ENCODE data around the gene TFCP2L1.
"Not testable (repeated sequence)": the region's sequence is repeated elsewhere in the genome, so short reads cannot be mapped to it uniquely, and the experiment has no call there.

Gene TFCP2L1

GRCh38 chr2:121307048-121307447, 22.0 kb upstream of the TFCP2L1 start:
- no peaks in the 10 kb centered on the region for H3K4me1 ChIP-seq (ENCODE audit: insufficient read depth, low read length)
- H3K9ac ChIP-seq (ENCODE audit: low read depth, low read length): no peak overlapping the region
- H3K9me3 ChIP-seq (ENCODE audit: control insufficient read depth, insufficient read depth, low read length): no peaks in the 10 kb centered on the region
- no peaks in the 10 kb centered on the region for H3K36me3 ChIP-seq (ENCODE audit: insufficient read depth, low read length)

DNA sequence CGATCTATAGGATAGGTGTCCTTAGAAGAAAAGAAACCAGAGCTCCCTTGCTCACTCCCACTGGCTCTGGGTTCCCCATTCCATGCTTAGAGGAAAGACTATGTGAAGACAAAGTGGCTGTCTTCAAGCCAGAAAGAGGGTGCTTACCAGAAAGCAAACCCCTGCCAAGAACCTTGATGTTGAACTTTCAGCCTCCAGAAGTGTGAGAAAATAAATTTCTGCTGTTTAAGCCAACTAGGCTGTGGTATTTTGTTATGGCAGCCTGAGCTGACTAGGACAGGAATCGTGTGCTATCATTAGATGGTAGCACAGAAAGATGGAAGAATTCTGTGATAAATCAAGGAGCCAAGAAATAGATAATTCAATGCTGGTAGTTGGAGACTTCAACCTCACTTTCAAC, 19.9 kb upstream of the TFCP2L1 start:
- Histone ChIP-seq H3K9me3 (ENCODE audit: control insufficient read depth, insufficient read depth, low read length) (no peaks in the 10 kb centered on the region), H3K9ac (ENCODE audit: low read depth, low read length) (no peak overlapping the region), H3K4me1 (ENCODE audit: insufficient read depth, low read length) (no peaks in the 10 kb centered on the region), H3K36me3 (ENCODE audit: insufficient read depth, low read length) (no peaks in the 10 kb centered on the region)

- Histone ChIP-seq H3K9me3 (ENCODE audit: control insufficient read depth, insufficient read depth, low read length) (no peaks in the 10 kb centered on the region), H3K36me3 (ENCODE audit: insufficient read depth, low read length) (no peaks in the 10 kb centered on the region), H3K9ac (ENCODE audit: low read depth, low read length) (no peak overlapping the region), H3K4me1 (ENCODE audit: insufficient read depth, low read length) (no peaks in the 10 kb centered on the region)
Observed at GRCh38 chr2:121303531-121304263, 18.7 kb upstream of the TFCP2L1 start.

GRCh38 chr2:121301190-121301589, 16.2 kb upstream of the TFCP2L1 start:
- H3K9ac ChIP-seq (ENCODE audit: low read depth, low read length); H3K36me3 ChIP-seq (ENCODE audit: insufficient read depth, low read length); H3K9me3 ChIP-seq (ENCODE audit: control insufficient read depth, insufficient read depth, low read length); H3K4me1 ChIP-seq (ENCODE audit: insufficient read depth, low read length): not testable (repeated sequence)

- H3K9me3 ChIP-seq (ENCODE audit: control insufficient read depth, insufficient read depth, low read length): no peaks in the 10 kb centered on the region
- H3K4me1 ChIP-seq (ENCODE audit: insufficient read depth, low read length): no peaks in the 10 kb centered on the region
- H3K36me3 ChIP-seq (ENCODE audit: insufficient read depth, low read length): no peaks in the 10 kb centered on the region
- no peak overlapping the region for H3K9ac ChIP-seq (ENCODE audit: low read depth, low read length)
Observed at GRCh38 chr2:121298476-121298875, 13.5 kb upstream of the TFCP2L1 start.

DNA sequence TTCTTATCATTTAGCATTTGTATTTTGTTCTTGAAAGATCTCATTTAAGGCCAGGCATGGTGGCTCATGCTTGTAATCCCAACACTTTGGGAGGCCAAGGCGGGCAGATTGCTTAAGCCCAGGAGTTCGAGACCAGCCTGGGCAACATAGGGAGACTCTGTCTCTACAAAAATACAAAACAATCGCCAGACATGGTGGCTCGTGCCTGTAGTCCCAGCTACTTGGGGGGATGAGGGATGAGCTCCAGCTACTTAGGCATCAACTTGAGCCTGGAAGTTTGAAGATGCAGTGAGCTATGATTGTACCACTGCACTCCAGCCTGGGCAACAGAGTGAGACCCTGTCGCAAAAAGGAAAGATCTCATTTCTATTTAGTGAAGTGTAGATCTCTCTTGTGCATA, 12.9 kb upstream of the TFCP2L1 start:
- not testable (repeated sequence) for H3K36me3 ChIP-seq (ENCODE audit: insufficient read depth, low read length); H3K4me1 ChIP-seq (ENCODE audit: insufficient read depth, low read length); H3K9ac ChIP-seq (ENCODE audit: low read depth, low read length); H3K9me3 ChIP-seq (ENCODE audit: control insufficient read depth, insufficient read depth, low read length)

GRCh38 chr2:121297217-121297830, 12.3 kb upstream of the TFCP2L1 start:
- Histone ChIP-seq H3K36me3 (ENCODE audit: insufficient read depth, low read length) (no peaks in the 10 kb centered on the region), H3K4me1 (ENCODE audit: insufficient read depth, low read length) (no peaks in the 10 kb centered on the region), H3K9me3 (ENCODE audit: control insufficient read depth, insufficient read depth, low read length) (no peaks in the 10 kb centered on the region), H3K9ac (ENCODE audit: low read depth, low read length) (no peak overlapping the region)

GRCh38 chr2:121295911-121296650, 11.1 kb upstream of the TFCP2L1 start:
- no peaks in the 10 kb centered on the region for H3K36me3 ChIP-seq (ENCODE audit: insufficient read depth, low read length)
- no peak overlapping the region for H3K9ac ChIP-seq (ENCODE audit: low read depth, low read length)
- no peaks in the 10 kb centered on the region for H3K9me3 ChIP-seq (ENCODE audit: control insufficient read depth, insufficient read depth, low read length)
- no peaks in the 10 kb centered on the region for H3K4me1 ChIP-seq (ENCODE audit: insufficient read depth, low read length)

- Histone ChIP-seq H3K36me3 (ENCODE audit: insufficient read depth, low read length) (no peaks in the 10 kb centered on the region), H3K9ac (ENCODE audit: low read depth, low read length) (no peak overlapping the region), H3K4me1 (ENCODE audit: insufficient read depth, low read length) (no peaks in the 10 kb centered on the region), H3K9me3 (ENCODE audit: control insufficient read depth, insufficient read depth, low read length) (no peaks in the 10 kb centered on the region)
Observed at GRCh38 chr2:121294881-121295840, 10.2 kb upstream of the TFCP2L1 start.

GRCh38 chr2:121293450-121294325, 8.7 kb upstream of the TFCP2L1 start:
- H3K9ac ChIP-seq (ENCODE audit: low read depth, low read length): no peak overlapping the region

DNA sequence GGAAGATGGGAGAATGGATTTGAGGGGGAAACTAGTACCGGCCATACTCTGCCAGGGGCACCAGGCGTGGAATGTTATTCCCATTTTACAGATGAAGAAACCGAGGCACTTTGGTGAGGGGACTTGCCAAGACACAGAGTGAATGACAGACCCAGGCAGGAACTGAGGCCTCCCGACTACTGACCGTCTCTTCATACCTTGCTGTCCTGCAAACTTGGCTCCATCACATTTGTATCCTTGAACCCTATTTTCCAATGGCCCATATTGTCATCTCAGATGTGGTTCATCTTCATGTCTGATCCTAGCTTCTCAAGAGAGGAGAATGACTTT, 6.2 kb upstream of the TFCP2L1 start:
- Histone ChIP-seq H3K9ac (ENCODE audit: low read depth, low read length) (no peak overlapping the region), H3K9me3 (ENCODE audit: control insufficient read depth, insufficient read depth, low read length) (no peaks in the 10 kb centered on the region), H3K4me1 (ENCODE audit: insufficient read depth, low read length) (0 out of 2 replicates have a peak, but pooled peaks cover 3% of the 10 kb centered on the region), H3K36me3 (ENCODE audit: insufficient read depth, low read length) (no peaks in the 10 kb centered on the region)

More at GRCh38 chr2:121293450-121294325, 8.7 kb upstream of the TFCP2L1 start:
- Histone ChIP-seq H3K4me1 (ENCODE audit: insufficient read depth, low read length) (no peaks in the 10 kb centered on the region), H3K36me3 (ENCODE audit: insufficient read depth, low read length) (no peaks in the 10 kb centered on the region), H3K9me3 (ENCODE audit: control insufficient read depth, insufficient read depth, low read length) (no peaks in the 10 kb centered on the region)

DNA sequence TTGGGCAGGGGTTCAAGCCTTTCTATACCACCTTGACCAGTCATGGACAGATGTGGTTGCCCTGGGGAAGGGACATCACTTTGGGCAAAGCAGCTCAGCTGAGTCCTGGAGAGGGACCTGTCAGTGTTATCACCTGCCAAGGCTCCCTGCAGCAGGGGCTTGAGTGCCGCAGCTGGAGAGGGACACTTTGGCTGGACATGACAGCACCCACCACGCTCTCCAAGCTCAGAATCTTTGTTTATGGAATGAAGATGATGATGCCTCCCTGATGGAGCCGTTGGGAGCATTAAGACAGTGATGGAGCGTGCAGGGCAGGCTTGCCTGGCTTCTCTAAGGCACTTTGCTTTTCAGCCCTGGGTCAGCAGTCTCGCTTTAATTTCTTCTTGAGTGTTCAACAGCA, 4.3 kb upstream of the TFCP2L1 start:
- H3K9me3 ChIP-seq (ENCODE audit: control insufficient read depth, insufficient read depth, low read length): no peaks in the 10 kb centered on the region
- no peaks in the 10 kb centered on the region for H3K36me3 ChIP-seq (ENCODE audit: insufficient read depth, low read length)
- 0 out of 2 replicates have a peak, but pooled peaks cover 3% of the 10 kb centered on the region for H3K4me1 ChIP-seq (ENCODE audit: insufficient read depth, low read length)
- no peak overlapping the region for H3K9ac ChIP-seq (ENCODE audit: low read depth, low read length)

GRCh38 chr2:121288454-121289231, 3.6 kb upstream of the TFCP2L1 start:
- H3K36me3 ChIP-seq (ENCODE audit: insufficient read depth, low read length): no peaks in the 10 kb centered on the region
- H3K4me1 ChIP-seq (ENCODE audit: insufficient read depth, low read length): peaks cover 6% of the 10 kb centered on the region
- H3K9me3 ChIP-seq (ENCODE audit: control insufficient read depth, insufficient read depth, low read length): no peaks in the 10 kb centered on the region
- no peak overlapping the region for H3K9ac ChIP-seq (ENCODE audit: low read depth, low read length)

Measured in ES-I3 (cell line).